IMR-90 (cell line): ENCODE measurements around the gene ZNRF3. TPM values are rescaled to one million over a fixed set of nuclear protein-coding genes. Genes with fewer than 3 reads are reported as not detected.

Source experiments
- ATAC-seq: fragments of 200-7000 bp; cut with Tn5 transposase; 2 replicates; pipeline ENCODE4 v1.9.1; 2020; ENCODE audit warnings: low read depth, mild to moderate bottlenecking, moderate library complexity
- BruUV-seq: library from RNA; stranded (reverse); fragments of 400-500 nt; replicated peaks from 2 replicates; lab custom pipeline; 2021; lab: Mats Ljungman, UMichigan
- CTCF ChIA-PET: fragments of 300-600 bp; formaldehyde crosslinking; extraction: SDS; loops from one replicate; lab custom pipeline; 2021; ENCODE audit warnings: antibody characterized with exemption; lab: Yijun Ruan, JAX
- POLR2A ChIA-PET: fragments of 300-600 bp; sonication (Branson Sonifier 250); formaldehyde crosslinking; loops from one replicate; lab custom pipeline; 2022; ENCODE audit warnings: antibody characterized with exemption; ENCODE audit not compliant: unreplicated experiment; lab: Charles Lee
- DNase-seq: peaks from one replicate; pipeline ENCODE4 v3.0.0; 2013
- H2AFZ ChIP-seq: replicated peaks from 2 replicates; pipeline ENCODE3; 2013; ENCODE audit warnings: low read length, mild to moderate bottlenecking; ENCODE audit not compliant: poor library complexity
- H2AK5ac ChIP-seq: 2 replicates; pipeline ENCODE4 v1.6.1; 2013; ENCODE audit warnings: low read depth, low read length, inconsistent platforms
- H2AK9ac ChIP-seq: replicated peaks from 2 replicates; pipeline ENCODE3; 2013; ENCODE audit warnings: mild to moderate bottlenecking, low read depth, low read length, moderate library complexity; ENCODE audit not compliant: poor library complexity
- H2BK120ac ChIP-seq: 2 replicates; pipeline ENCODE4 v1.6.1; 2013; ENCODE audit warnings: low read depth, low read length, inconsistent platforms
- H2BK15ac ChIP-seq: 3 replicates; pipeline ENCODE4 v1.6.1; 2013; ENCODE audit warnings: low read depth, low read length, inconsistent platforms
- H2BK20ac ChIP-seq: 2 replicates; pipeline ENCODE4 v1.6.1; 2013; ENCODE audit warnings: low read depth, mild to moderate bottlenecking, inconsistent platforms, low read length, moderate library complexity
- H2BK5ac ChIP-seq: 2 replicates; pipeline ENCODE4 v1.6.1; 2013; ENCODE audit warnings: mild to moderate bottlenecking, low read depth, low read length, inconsistent platforms; ENCODE audit not compliant: poor library complexity, severe bottlenecking
- H3K14ac ChIP-seq: replicated peaks from 2 replicates; pipeline ENCODE4 v1.6.1; 2013; ENCODE audit warnings: low read depth, low read length, inconsistent platforms
- H3K18ac ChIP-seq: 2 replicates; pipeline ENCODE4 v1.6.1; 2013; ENCODE audit warnings: low read depth, low read length, control low read depth
- H3K23ac ChIP-seq: 2 replicates; pipeline ENCODE4 v1.6.1; 2013; ENCODE audit warnings: low read depth, low read length, inconsistent platforms
- H3K27ac ChIP-seq: 2 replicates; pipeline ENCODE4 v1.5.1; 2013; ENCODE audit warnings: mild to moderate bottlenecking, control low read depth, low read length; ENCODE audit not compliant: insufficient read depth
- H3K27me3 ChIP-seq: 2 replicates; pipeline ENCODE4 v1.6.1; 2013; ENCODE audit warnings: low read length; ENCODE audit not compliant: control insufficient read depth, insufficient read depth
- H3K36me3 ChIP-seq: 2 replicates; pipeline ENCODE4 v1.6.1; 2013; ENCODE audit warnings: low read length, mixed read lengths; ENCODE audit not compliant: control insufficient read depth, insufficient read depth
- H3K4ac ChIP-seq: 2 replicates; pipeline ENCODE4 v1.6.1; 2013; ENCODE audit warnings: low read depth, low read length, inconsistent platforms
- H3K4me1 ChIP-seq: 2 replicates; pipeline ENCODE4 v1.6.1; 2013; ENCODE audit warnings: low read length, mixed read lengths; ENCODE audit not compliant: control insufficient read depth, insufficient read depth
- H3K4me2 ChIP-seq: 2 replicates; pipeline ENCODE4 v1.6.1; 2013; ENCODE audit warnings: low read depth, mild to moderate bottlenecking, control low read depth, low read length, moderate library complexity
- H3K4me3 ChIP-seq: 2 replicates; pipeline ENCODE4 v1.5.1; 2013; ENCODE audit warnings: low read depth, mild to moderate bottlenecking, control low read depth, low read length, moderate library complexity; ENCODE audit not compliant: insufficient read depth
- H3K56ac ChIP-seq: 2 replicates; pipeline ENCODE4 v1.6.1; 2013; ENCODE audit warnings: low read length, inconsistent platforms; ENCODE audit not compliant: insufficient read depth; ENCODE audit errors: extremely low read depth
- H3K79me1 ChIP-seq, 2 experiments: 2 replicates each; pipeline ENCODE4 v1.6.1; 2013; ENCODE audit warnings: low read length in 2 of 2, inconsistent platforms in 1 of 2, low read depth in 1 of 2
- H3K9ac ChIP-seq: 2 replicates; pipeline ENCODE4 v1.6.1; 2013; ENCODE audit warnings: low read depth, low read length, control low read depth
- H3K9me1 ChIP-seq: 2 replicates; pipeline ENCODE4 v1.6.1; 2013; ENCODE audit warnings: low read length, inconsistent platforms; ENCODE audit not compliant: insufficient read depth
- H3K9me3 ChIP-seq: 2 replicates; pipeline ENCODE4 v1.6.1; 2013; ENCODE audit warnings: low read length; ENCODE audit not compliant: control insufficient read depth, insufficient read depth
- H4K20me1 ChIP-seq: 2 replicates; pipeline ENCODE4 v1.6.1; 2013; ENCODE audit warnings: low read length, inconsistent platforms; ENCODE audit not compliant: insufficient read depth
- H4K5ac ChIP-seq: 2 replicates; pipeline ENCODE4 v1.6.1; 2013; ENCODE audit warnings: mild to moderate bottlenecking, low read depth, low read length, control low read depth
- H4K8ac ChIP-seq, 2 experiments: 2 replicates each; pipeline ENCODE4 v1.6.1; 2013; ENCODE audit warnings: low read depth in 2 of 2, low read length in 2 of 2, control low read depth in 1 of 2, inconsistent platforms in 1 of 2
- H4K91ac ChIP-seq: 2 replicates; pipeline ENCODE4 v1.6.1; 2013; ENCODE audit warnings: low read depth, low read length, inconsistent platforms; ENCODE audit not compliant: insufficient read depth
- BHLHE40 ChIP-seq: fragments of 150-350 bp; IDR thresholded peaks from 2 replicates; pipeline ENCODE4 v1.6.1; 2016; ENCODE audit warnings: mild to moderate bottlenecking, low read depth, low read length
- CHD1 ChIP-seq: IDR thresholded peaks from 2 replicates; pipeline ENCODE4 v1.6.1; 2012; ENCODE audit warnings: low read depth, low read length, improper control_type of control experiment
- ELK1 ChIP-seq: fragments of 150-350 bp; IDR thresholded peaks from 2 replicates; pipeline ENCODE4 v1.6.1; 2016; ENCODE audit warnings: low read depth, mild to moderate bottlenecking, low read length, moderate library complexity, borderline replicate concordance
- FOS ChIP-seq: fragments of 150-350 bp; IDR thresholded peaks from 2 replicates; pipeline ENCODE4 v1.6.1; 2016; ENCODE audit warnings: low read depth, low read length
- MAFK ChIP-seq: IDR thresholded peaks from 2 replicates; pipeline ENCODE4 v1.6.1; 2012; ENCODE audit warnings: low read depth, low read length, improper control_type of control experiment
- MAZ ChIP-seq: IDR thresholded peaks from 2 replicates; pipeline ENCODE4 v1.6.1; 2012; ENCODE audit warnings: low read depth, mild to moderate bottlenecking, low read length, improper control_type of control experiment, moderate library complexity, borderline replicate concordance
- MXI1 ChIP-seq: IDR thresholded peaks from 2 replicates; pipeline ENCODE4 v1.6.1; 2012; ENCODE audit warnings: low read depth, mild to moderate bottlenecking, low read length, moderate library complexity, borderline replicate concordance
- NFE2L2 ChIP-seq: fragments of 150-350 bp; IDR thresholded peaks from 2 replicates; pipeline ENCODE4 v1.6.1; 2016; ENCODE audit warnings: low read depth, mild to moderate bottlenecking, low read length
- POLR2A ChIP-seq: IDR thresholded peaks from 2 replicates; pipeline ENCODE4 v1.6.1; 2012; ENCODE audit warnings: mild to moderate bottlenecking, low read depth, low read length
- RAD21 ChIP-seq: IDR thresholded peaks from 2 replicates; pipeline ENCODE4 v1.6.1; 2012; ENCODE audit warnings: low read length, improper control_type of control experiment
- RCOR1 ChIP-seq: IDR thresholded peaks from 2 replicates; pipeline ENCODE4 v1.6.1; 2012; ENCODE audit warnings: mild to moderate bottlenecking, low read length, improper control_type of control experiment; ENCODE audit not compliant: insufficient replicate concordance
- RFX5 ChIP-seq: IDR thresholded peaks from 2 replicates; pipeline ENCODE4 v1.8.0; 2012; ENCODE audit warnings: low read depth, mild to moderate bottlenecking, low read length, moderate library complexity
- SMC3 ChIP-seq: fragments of 150-350 bp; IDR thresholded peaks from 2 replicates; pipeline ENCODE4 v1.6.1; 2016; ENCODE audit warnings: low read depth, mild to moderate bottlenecking, antibody characterized with exemption, low read length, moderate library complexity
- WGBS, 2 experiments: methylation state at CpG; one replicate each; pipeline versions ENCODE4 v1.1.5 to v1.1.7; 2013; ENCODE audit warnings: missing lambda C conversion rate in 2 of 2; ENCODE audit not compliant: insufficient read length in 1 of 2; ENCODE audit errors: extremely low coverage in 2 of 2; 5-methylcytosine and 5-hydroxymethylcytosine counted together
- dilution Hi-C: fragments of 300-500 bp; cut with HindIII; formaldehyde crosslinking; loops from one replicate; pipeline ENCODE4 v1.14.3; 2018; ENCODE audit warnings: low sequenced_read_pairs; ENCODE audit not compliant: unreplicated experiment
- in situ Hi-C: fragments of 300-500 bp; cut with MboI; formaldehyde crosslinking; loops from 3 replicates; pipeline ENCODE4 v1.14.3; 2019; ENCODE audit warnings: low sequenced_read_pairs, inconsistent platforms, mixed read lengths
- intact Hi-C: fragments of 100-400 bp; cut with micrococcal nuclease; formaldehyde crosslinking; loops from 2 replicates; pipeline ENCODE4 v1.10.0; 2022
- polyA plus RNA-seq, 3 experiments: library from polyadenylated mRNA; depleted of rRNA; stranded (reverse); fragments of >200 nt; gene quantifications; 2 replicates each; pipeline ENCODE4 v1.2.3, GENCODE V29; 2012; ENCODE audit warnings: low replicate concordance in 1 of 3
- total RNA-seq: library from RNA; depleted of rRNA; stranded (reverse); fragments of >200 nt; gene quantifications from 2 replicates; pipeline ENCODE4 v1.2.3, GENCODE V29; 2012
- TF ChIP-seq, protein P1 (sequence below): conservative IDR thresholded peaks from 2 replicates; pipeline ENCODE4 v1.5.1; 2012; ENCODE audit warnings: mild to moderate bottlenecking, low read depth, low read length, improper control_type of control experiment
- TF ChIP-seq, protein P2 (sequence below): fragments of 150-350 bp; IDR thresholded peaks from 2 replicates; pipeline ENCODE4 v1.6.1; 2017; ENCODE audit warnings: mild to moderate bottlenecking, antibody characterized with exemption, low read length, low read depth

ZNRF3 gene
- total and polyA plus RNA-seq, 2 of the 4 experiments (the other 2 are of a cell fraction), result 1.4 to 2.4 TPM

DNA sequence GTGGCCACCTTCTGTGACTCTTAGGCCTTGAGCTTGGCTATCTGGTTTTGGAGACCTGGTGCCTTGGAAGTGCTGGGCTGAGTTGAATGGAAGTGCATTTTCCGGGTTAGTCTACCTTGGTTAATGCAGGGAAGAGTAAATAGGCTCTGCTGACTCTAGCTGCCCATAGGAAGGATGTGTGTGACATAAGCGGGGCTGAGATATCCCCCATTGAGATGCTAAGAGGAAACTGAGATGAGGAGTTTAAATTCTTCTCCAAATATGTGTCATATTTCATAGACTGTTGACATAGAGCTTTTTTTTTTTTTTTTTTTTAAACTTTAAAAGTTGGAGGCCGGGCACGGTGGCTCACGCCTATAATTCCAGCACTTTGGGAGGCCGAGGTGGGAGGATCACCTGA lies 30.8 kb downstream of the ZNRF3 start:
- dilution Hi-C loops (no loop called here), in situ Hi-C loops (no loop called here), intact Hi-C loops (no loop called here)
- H3K9ac ChIP-seq, result no peak overlapping the region
- no peak overlapping the region for H4K91ac ChIP-seq
- H4K20me1 ChIP-seq, result peaks cover 27% of the 10 kb centered on the region
- H2BK15ac ChIP-seq, result no peak overlapping the region
- H3K27ac ChIP-seq, result no peak overlapping the region
- no peak overlapping the region for H2BK20ac ChIP-seq
- H4K8ac ChIP-seq, result no peak overlapping the region
- H2AK9ac ChIP-seq, result no peak overlapping the region
- CTCF ChIA-PET, result no interaction called here
- WGBS, 2 experiments, result no CpG with 5 or more reads among the region's 6 CpGs
- H3K9me3 ChIP-seq, result no peaks in the 10 kb centered on the region
- TF ChIP-seq, protein P1, sequence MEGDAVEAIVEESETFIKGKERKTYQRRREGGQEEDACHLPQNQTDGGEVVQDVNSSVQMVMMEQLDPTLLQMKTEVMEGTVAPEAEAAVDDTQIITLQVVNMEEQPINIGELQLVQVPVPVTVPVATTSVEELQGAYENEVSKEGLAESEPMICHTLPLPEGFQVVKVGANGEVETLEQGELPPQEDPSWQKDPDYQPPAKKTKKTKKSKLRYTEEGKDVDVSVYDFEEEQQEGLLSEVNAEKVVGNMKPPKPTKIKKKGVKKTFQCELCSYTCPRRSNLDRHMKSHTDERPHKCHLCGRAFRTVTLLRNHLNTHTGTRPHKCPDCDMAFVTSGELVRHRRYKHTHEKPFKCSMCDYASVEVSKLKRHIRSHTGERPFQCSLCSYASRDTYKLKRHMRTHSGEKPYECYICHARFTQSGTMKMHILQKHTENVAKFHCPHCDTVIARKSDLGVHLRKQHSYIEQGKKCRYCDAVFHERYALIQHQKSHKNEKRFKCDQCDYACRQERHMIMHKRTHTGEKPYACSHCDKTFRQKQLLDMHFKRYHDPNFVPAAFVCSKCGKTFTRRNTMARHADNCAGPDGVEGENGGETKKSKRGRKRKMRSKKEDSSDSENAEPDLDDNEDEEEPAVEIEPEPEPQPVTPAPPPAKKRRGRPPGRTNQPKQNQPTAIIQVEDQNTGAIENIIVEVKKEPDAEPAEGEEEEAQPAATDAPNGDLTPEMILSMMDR, result no peak
- TF ChIP-seq CHD1 (no peak), BHLHE40 (no peak), RFX5 (no peak), MAFK (no peak), NFE2L2 (no peak), ELK1 (no peak), POLR2A (no peak), RCOR1 (no peak), SMC3 (no peak), RAD21 (no peak), MXI1 (no peak), FOS (no peak), MAZ (no peak)
- TF ChIP-seq, protein P2, sequence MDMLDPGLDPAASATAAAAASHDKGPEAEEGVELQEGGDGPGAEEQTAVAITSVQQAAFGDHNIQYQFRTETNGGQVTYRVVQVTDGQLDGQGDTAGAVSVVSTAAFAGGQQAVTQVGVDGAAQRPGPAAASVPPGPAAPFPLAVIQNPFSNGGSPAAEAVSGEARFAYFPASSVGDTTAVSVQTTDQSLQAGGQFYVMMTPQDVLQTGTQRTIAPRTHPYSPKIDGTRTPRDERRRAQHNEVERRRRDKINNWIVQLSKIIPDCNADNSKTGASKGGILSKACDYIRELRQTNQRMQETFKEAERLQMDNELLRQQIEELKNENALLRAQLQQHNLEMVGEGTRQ, result no peak
- no peak overlapping the region for H4K5ac ChIP-seq
- no peak overlapping the region for H2AFZ ChIP-seq
- H3K36me3 ChIP-seq, result no peaks in the 10 kb centered on the region
- DNase-seq (no peak), ATAC-seq (no peak)
- H3K4me1 ChIP-seq, result peaks cover 11% of the 10 kb centered on the region
- H3K18ac ChIP-seq, result no peak overlapping the region
- peaks cover 11% of the 10 kb centered on the region; the same call in 1 of the 2 replicates for H3K9me1 ChIP-seq
- no peaks in the 10 kb centered on the region for H3K27me3 ChIP-seq
- no peak overlapping the region for H2AK5ac ChIP-seq
- no peak overlapping the region for H3K4me3 ChIP-seq
- no peak overlapping the region for H2BK120ac ChIP-seq
- H2BK5ac ChIP-seq, result no peak overlapping the region
- H3K23ac ChIP-seq, result no peak overlapping the region
- no peak overlapping the region for H3K4ac ChIP-seq
- no peak overlapping the region for H3K14ac ChIP-seq
- no peak overlapping the region for H3K4me2 ChIP-seq
- peaks cover 20 to 52% of the 10 kb centered on the region in 2 experiments for H3K79me1 ChIP-seq
- no TSS peak for BruUV-seq
- H3K56ac ChIP-seq, result no peak overlapping the region
- POLR2A ChIA-PET, result interaction anchor here (0.5 kb wide), 1 partner anchor 109 kb away, joined by 3 read pairs; no protein-coding TSS in a partner anchor
